GM18861 (cell line): ENCODE measurements around the gene THADA.
"Not testable (repeated sequence)": the region's sequence is repeated elsewhere in the genome, so short reads cannot be mapped to it uniquely, and the experiment has no call there.

Source experiments
- ATAC-seq: cut with Tn5 transposase; IDR thresholded peaks from one replicate; pipeline ENCODE4 v1.9.1; 2021; ENCODE audit not compliant: unreplicated experiment

Gene THADA, protein sequence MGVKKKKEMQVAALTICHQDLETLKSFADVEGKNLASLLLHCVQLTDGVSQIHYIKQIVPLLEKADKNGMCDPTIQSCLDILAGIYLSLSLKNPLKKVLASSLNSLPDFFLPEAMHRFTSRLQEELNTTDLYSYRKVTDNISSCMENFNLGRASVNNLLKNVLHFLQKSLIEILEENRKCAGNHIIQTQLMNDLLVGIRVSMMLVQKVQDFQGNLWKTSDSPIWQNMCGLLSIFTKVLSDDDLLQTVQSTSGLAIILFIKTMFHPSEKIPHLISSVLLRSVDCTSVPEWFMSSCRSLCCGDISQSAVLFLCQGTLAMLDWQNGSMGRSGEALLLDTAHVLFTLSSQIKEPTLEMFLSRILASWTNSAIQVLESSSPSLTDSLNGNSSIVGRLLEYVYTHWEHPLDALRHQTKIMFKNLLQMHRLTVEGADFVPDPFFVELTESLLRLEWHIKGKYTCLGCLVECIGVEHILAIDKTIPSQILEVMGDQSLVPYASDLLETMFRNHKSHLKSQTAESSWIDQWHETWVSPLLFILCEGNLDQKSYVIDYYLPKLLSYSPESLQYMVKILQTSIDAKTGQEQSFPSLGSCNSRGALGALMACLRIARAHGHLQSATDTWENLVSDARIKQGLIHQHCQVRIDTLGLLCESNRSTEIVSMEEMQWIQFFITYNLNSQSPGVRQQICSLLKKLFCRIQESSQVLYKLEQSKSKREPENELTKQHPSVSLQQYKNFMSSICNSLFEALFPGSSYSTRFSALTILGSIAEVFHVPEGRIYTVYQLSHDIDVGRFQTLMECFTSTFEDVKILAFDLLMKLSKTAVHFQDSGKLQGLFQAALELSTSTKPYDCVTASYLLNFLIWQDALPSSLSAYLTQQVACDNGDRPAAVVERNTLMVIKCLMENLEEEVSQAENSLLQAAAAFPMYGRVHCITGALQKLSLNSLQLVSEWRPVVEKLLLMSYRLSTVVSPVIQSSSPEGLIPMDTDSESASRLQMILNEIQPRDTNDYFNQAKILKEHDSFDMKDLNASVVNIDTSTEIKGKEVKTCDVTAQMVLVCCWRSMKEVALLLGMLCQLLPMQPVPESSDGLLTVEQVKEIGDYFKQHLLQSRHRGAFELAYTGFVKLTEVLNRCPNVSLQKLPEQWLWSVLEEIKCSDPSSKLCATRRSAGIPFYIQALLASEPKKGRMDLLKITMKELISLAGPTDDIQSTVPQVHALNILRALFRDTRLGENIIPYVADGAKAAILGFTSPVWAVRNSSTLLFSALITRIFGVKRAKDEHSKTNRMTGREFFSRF (N-terminal part only)

DNA sequence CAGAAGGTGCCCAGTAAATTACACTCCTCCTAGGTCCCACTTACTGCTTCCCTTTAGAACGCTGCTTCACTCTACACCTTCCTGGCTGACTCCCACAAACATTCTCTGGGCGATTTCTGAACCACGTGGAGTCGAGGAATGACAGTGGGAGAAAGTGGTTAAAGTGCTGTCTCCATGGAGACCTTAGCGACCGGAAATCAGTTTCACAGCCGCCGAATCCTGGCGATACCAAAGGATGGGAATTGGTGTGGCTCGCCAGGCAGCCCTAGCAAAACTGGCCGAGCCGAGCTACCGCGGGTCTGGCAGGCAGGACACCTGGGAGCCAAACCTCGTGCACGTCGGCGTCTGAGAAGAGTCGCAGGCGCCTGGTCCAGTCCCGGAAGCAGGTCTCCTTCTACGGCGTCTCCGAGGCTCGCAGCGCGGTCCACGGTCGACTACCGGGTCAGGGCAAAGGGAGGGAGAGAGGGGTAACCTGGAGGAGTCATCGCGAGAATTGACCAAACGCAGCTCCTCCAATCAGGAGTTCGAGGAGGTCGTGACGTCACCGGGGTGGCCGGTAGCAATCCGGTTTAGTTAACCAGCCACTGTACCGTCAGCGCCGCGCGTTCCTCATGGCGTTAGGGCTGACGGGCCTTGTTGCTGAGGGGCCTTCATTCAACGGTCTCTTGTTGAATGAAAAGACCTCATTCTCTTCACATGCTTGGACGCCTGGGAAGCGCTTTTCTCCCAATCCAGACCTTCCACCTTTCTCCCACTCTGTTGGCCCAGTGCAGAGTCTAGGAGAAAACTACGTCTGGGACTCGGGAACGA, at the start of gene THADA:
Gene THADA, minus strand, starts transcription at position 436 of the 810 bp plus-strand sequence. CDS start 3,646 bp downstream, outside the sequence.
- peak; percentile 93 for ATAC-seq

- no peak for ATAC-seq
These were observed 47.8 kb upstream of the THADA start for GRCh38 chr2:43643680-43644079.

DNA sequence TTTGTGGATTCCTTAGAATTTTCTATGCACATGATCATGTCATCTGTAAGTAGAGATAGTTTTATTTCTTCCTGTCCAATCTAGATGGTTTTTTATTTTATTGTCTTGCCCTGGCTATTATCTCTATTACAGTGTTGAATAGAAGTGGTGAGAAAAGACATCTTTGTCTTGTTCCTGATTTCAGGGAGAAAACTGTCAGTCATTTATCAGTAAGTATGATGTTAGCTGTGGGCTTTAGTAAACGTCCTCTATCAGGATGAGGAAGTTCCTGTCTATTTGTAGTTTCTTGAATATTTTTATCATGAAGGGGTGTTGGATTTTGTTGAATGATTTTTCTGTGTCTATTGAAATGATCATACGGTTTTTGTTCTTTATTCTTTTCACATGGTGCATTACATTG, 46.5 kb upstream of the THADA start:
- no peak for ATAC-seq

DNA sequence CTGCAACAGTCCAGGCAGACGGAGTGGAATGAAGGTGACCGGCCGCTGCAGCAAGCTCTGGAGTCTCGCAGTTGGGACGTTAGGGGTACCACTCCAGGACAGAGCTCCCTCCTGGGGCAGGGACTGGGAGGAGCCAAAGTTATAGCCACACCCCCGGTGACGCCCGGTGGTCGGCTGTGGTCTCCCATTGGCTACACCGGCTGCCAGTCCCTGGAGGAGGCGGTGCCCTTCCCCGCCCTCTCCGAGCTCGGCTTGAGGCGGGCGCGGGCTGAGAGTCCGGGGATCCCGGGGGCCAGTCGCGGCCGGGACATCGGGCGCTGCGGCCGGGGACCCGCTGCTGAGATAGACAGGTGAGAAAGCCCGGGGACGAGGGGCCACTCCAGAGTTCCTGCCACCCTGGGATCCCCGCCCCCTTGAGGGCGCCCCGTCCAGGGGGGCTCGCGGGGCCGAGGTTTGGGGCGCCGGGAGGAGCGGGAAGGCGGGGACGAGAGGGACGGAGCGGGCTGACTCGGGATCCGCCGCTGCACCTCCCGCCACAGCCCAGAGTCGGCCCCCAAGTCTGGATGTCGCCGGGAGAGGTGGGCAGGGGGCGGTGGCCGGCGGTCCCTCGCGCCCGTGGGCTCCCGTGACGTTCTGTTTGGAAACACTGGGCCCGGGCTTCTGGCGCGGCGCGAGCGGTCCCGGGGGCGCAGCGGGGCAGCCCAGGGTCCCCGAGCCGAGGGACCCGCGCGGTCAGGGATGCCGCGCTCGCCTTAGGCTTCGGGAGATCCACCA, 41.4 kb upstream of the THADA start, which contains the start of gene PLEKHH2:
Gene PLEKHH2, plus strand, starts transcription at position 231 of the 774 bp plus-strand sequence. CDS start 7,414 bp downstream, outside the sequence.
- ATAC-seq = peak; percentile 99

- no peak for ATAC-seq
These were observed 40.8 kb upstream of the THADA start for GRCh38 chr2:43636621-43637020.

DNA sequence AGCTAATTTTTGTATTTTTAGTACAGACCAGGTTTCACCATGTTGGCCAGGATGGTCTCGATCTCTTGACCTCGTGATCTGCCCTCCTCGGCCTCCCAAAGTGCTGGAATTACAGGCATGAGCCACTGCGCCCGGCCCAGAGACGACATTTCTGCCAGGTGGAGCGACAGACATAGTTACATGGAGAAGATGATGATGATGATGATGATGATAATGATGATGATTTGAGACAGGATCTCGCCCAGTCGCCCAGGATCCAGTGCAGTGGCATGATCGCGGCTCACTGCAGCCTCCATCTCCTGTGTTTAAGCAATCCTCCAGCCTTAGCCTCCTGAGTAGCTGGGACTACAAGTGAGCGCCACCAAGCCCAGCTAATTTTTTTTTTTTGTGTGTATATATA, 40.3 kb upstream of the THADA start:
- not testable (repeated sequence) for ATAC-seq

DNA sequence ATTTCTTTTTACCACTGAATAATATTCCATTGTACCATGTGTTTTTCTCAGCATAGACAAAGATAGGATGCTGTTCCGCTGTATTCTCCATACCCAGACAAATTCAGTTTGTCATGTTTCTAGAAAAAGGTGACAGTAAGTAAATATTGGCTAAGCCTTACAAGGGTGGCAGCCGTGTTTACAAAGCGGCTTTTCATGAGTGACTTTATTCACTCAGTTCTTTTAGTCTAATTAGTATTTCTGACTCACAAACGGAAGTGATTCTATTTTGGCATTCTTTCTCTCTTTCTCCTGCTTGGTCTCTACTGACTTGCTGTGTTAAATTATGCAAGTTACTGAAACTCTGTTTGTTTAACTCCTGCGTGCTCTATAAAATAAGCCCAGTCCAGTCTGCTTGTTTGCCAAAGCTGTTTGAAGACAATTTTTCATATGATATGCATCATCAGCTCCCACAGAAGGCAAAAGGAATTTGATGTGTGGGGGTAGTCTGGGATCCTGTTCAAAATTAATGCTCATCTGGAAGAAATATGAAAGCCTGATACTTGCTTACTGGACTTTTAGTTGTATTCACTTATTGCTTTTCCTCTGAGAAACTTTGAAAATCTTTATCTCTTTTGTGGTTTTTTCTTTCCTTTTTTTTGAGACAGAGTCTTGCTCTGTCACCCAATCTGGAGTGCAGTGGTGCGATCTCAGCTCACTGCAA, 38.9 kb upstream of the THADA start:
- no peak for ATAC-seq

DNA sequence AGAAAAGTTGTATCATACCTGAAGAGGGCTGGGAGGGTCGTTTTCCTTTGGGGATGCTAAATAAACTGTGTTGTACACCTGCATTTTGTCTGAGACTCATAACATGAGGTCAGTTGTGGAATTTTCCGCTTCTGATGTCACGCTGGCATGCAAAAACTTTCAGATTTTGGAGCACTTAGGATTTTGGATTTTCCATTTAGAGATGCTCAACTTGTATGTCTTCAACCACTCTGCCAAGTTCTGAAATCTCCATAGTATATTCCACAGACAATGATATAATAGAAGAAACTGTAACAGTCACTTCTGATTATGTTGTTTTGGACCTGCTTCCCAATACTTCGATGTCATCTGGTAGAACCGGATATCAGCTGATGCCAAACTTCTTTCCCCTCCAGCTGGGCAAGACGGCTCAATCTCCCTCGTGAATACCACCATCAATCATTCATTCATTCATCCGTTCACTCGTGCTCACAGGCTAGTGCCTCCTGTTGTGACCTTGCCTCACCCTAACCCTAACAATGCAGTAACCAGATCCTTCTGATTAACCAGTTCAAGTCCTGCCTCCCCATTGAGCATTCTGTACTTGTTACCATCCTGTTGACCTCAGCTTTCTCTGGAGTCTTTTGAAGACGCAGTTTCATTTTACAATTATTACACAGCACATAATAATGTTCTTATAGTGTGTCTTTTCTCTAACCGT, 35.9 kb upstream of the THADA start:
- no peak for ATAC-seq

GRCh38 chr2:43622931-43623451, 27.2 kb upstream of the THADA start:
- no peak for ATAC-seq

DNA sequence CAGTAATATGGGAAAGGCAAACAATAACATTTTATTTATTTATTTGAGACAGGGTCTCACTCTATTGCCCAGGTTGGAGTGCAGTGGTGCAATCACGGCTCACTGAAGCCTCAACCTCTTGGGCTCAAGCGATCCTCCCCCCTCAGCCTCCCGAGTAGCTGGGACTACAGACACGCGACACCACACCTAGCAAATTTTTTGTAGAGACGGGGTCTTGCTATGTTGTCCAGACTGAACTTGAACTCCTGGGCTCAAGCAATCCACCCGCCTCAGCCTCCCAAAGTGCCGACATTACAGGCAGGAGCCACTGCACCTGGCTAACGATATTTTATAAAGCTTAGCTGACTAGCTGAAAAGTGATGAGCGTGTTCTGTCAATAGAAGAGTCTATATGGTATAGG, 23.7 kb upstream of the THADA start:
- no peak for ATAC-seq

GRCh38 chr2:43616967-43617680, 21.3 kb upstream of the THADA start:
- no peak for ATAC-seq

GRCh38 chr2:43612944-43613343, 17.1 kb upstream of the THADA start:
- ATAC-seq = no peak

DNA sequence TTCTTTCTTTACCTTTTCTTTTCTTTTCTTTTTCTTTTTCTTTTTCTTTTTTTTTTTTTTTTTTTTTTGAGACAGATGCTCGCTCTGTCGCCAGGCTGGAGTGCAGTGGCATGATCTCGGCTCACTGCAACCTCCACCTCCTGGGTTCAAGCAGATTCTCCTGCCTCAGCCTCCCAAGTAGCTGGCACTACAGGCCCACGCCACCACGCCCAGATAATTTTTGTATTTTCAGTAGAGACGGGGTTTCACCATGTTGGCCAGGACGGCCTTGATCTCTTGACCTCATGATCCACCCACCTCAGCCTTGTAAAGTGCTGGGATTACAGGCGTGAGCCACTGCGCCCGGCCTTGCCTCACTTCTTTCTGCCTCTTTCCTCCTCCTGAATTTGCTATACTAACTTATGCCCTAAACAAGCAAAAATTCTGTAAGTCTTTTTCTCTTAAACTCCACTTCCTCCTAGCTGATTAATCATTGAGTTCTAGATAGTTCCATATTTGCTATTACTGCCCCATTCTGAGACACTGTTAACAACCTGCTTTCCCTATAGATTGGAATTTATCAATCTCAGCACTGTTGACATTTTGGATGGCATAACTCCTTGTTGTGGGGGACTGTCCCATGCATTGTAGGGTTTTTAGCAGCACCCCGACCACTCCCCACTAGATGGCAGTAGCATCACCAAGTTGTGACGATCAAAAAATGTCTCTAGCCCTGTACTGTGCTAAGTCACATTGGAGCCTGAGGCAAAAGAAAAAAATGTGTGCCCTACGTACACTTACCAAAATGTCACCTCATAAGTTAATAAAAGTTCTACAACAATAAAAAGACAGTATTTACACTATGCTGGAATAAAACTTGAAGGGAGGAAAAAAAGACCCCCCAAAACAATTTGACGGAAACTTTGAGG, 16.4 kb upstream of the THADA start:
- ATAC-seq = peak; percentile 56

- no peak for ATAC-seq
These were observed 14.5 kb upstream of the THADA start for GRCh38 chr2:43610361-43610760.

DNA sequence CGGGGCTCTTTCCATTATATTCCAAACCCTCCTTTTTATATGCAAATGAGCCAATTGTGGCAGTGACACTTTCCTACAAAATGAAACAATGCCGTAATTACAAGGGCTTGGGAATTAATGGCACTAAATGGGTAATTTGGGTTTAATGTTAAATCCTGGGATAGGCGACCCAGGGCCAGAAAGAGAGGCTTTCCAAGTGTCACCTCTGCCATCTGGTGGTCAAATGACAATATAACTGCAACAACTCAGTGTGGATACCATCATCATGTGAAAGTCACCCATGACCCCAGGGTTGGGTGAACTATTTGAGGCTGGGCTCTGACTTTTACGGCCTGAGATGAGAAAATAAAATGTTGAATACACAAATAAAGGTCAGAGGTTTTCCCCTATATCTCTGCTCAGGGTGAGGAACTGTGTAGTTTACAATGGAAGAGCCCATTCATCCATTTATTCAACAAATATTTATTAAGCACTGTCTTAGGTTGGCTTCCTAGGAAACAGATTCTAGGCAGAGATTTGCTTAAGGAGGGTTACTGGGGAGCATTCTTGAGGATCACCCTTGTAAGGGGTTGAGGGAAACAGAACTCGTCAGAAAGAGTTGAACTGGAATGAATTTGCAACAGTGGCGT, 13.6 kb upstream of the THADA start:
- ATAC-seq = no peak

DNA sequence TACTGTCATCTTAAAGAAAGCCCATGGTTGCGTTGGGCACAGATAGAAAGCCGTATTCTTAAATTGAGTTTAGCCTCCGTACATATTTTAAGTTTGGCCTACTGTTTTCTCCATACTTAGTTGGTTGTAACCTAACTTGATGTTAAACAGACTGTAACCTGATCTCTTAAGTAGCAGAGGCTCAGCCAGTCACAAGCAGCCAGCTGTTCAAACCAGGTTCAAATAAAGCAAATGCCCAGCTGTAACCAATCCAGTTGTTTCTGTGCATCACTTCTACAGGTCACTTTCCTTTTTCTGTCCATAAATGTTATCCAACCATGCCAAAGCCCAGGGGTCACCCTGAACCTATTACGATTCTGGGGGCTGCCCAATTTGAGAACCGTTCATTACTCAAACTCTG, 10.0 kb upstream of the THADA start:
- ATAC-seq = no peak
